GM23338 (cell line): ENCODE results near the gene PCSK7. TPM values are rescaled to one million over a fixed set of nuclear protein-coding genes. Genes with fewer than 3 reads are reported as not detected.

ENCODE experiments used
- ATAC-seq: fragments of 200-7000 bp; cut with Tn5 transposase; 3 replicates; pipeline ENCODE4 v1.9.1; 2020
- DNase-seq: peaks from one replicate; pipeline ENCODE4 v3.0.0-alpha.2; 2015; ENCODE audit warnings: low spot score
- H2AFZ ChIP-seq: fragments of 200-600 bp; sonication (generic); 2 replicates; pipeline ENCODE4 v1.8.0; 2016; ENCODE audit warnings: antibody characterized with exemption, mild to moderate bottlenecking, moderate library complexity
- H3F3A ChIP-seq: fragments of 200-600 bp; sonication (generic); replicated peaks from 2 replicates; pipeline ENCODE4 v1.8.0; 2017; ENCODE audit warnings: antibody characterized with exemption, mixed run types, low read depth
- H3K27ac ChIP-seq: fragments of 200-600 bp; sonication (generic); 2 replicates; pipeline ENCODE4 v1.6.1; 2016; ENCODE audit warnings: low read depth
- H3K27me3 ChIP-seq: fragments of 200-600 bp; sonication (generic); 2 replicates; pipeline ENCODE4 v1.8.0; 2016; ENCODE audit warnings: mild to moderate bottlenecking, mixed run types, moderate library complexity; ENCODE audit not compliant: insufficient read depth
- H3K36me3 ChIP-seq: fragments of 200-600 bp; sonication (generic); 2 replicates; pipeline ENCODE4 v1.8.0; 2016; ENCODE audit warnings: mild to moderate bottlenecking; ENCODE audit not compliant: insufficient read depth
- H3K4me1 ChIP-seq: fragments of 200-600 bp; sonication (generic); 2 replicates; pipeline ENCODE4 v1.8.0; 2016; ENCODE audit warnings: mild to moderate bottlenecking, moderate library complexity; ENCODE audit not compliant: insufficient read depth
- H3K4me2 ChIP-seq: fragments of 200-600 bp; sonication (generic); 2 replicates; pipeline ENCODE4 v1.7.1; 2017; ENCODE audit warnings: mixed run types
- H3K4me3 ChIP-seq: fragments of 200-600 bp; sonication (generic); 2 replicates; pipeline ENCODE4 v1.6.1; 2016; ENCODE audit warnings: mixed run types
- H3K79me2 ChIP-seq: fragments of 200-600 bp; sonication (generic); replicated peaks from 2 replicates; pipeline ENCODE4 v1.8.0; 2017; ENCODE audit warnings: mild to moderate bottlenecking; ENCODE audit not compliant: insufficient read depth
- H3K9me2 ChIP-seq: fragments of 200-600 bp; sonication (generic); 2 replicates; pipeline ENCODE4 v1.8.0; 2017; ENCODE audit not compliant: insufficient read depth
- H4K20me1 ChIP-seq: fragments of 200-600 bp; sonication (generic); replicated peaks from 2 replicates; pipeline ENCODE4 v1.8.0; 2017; ENCODE audit warnings: mild to moderate bottlenecking; ENCODE audit not compliant: insufficient read depth
- H3K27ac Mint-ChIP-seq: 2 replicates; pipeline ENCODE4 v1.8.0; 2020; ENCODE audit warnings: inconsistent platforms, mild to moderate bottlenecking, moderate library complexity, mixed read lengths
- H3K27me3 Mint-ChIP-seq: 3 replicates; pipeline ENCODE4 v1.8.0; 2022; ENCODE audit warnings: low read depth, mild to moderate bottlenecking, moderate library complexity, mixed read lengths, inconsistent platforms; ENCODE audit not compliant: insufficient read depth, poor library complexity
- H3K36me3 Mint-ChIP-seq: 3 replicates; pipeline ENCODE4 v1.8.0; 2021; ENCODE audit warnings: low read depth, mild to moderate bottlenecking, inconsistent platforms, moderate library complexity, mixed read lengths
- H3K4me1 Mint-ChIP-seq: 3 replicates; pipeline ENCODE4 v1.8.0; 2020; ENCODE audit warnings: mild to moderate bottlenecking, inconsistent platforms, mixed read lengths
- H3K4me3 Mint-ChIP-seq: 3 replicates; pipeline ENCODE4 v1.8.0; 2021; ENCODE audit warnings: moderate library complexity, mild to moderate bottlenecking, inconsistent platforms, mixed read lengths
- H3K9me3 Mint-ChIP-seq: 3 replicates; pipeline ENCODE4 v1.8.0; 2020; ENCODE audit warnings: moderate library complexity, mild to moderate bottlenecking, inconsistent platforms, mixed read lengths
- CREB1 ChIP-seq: fragments of 250-450 bp; sonication (Bioruptor Pico); IDR thresholded peaks from 2 replicates; pipeline ENCODE4 v1.5.0; 2020; ENCODE audit warnings: low read depth, mild to moderate bottlenecking, moderate library complexity
- EZH2 ChIP-seq: fragments of 200-600 bp; sonication (generic); IDR thresholded peaks from one replicate; pipeline ENCODE4 v1.8.0; 2017; ENCODE audit warnings: antibody characterized with exemption, mild to moderate bottlenecking, low read depth; ENCODE audit not compliant: unreplicated experiment
- REST ChIP-seq: IDR thresholded peaks from one replicate; pipeline ENCODE4 v1.6.1; 2018; ENCODE audit warnings: antibody characterized with exemption; ENCODE audit not compliant: unreplicated experiment
- ZNF462 ChIP-seq: fragments of 250-450 bp; sonication (Bioruptor Pico); IDR thresholded peaks from 2 replicates; pipeline ENCODE4 v1.5.0; 2020; ENCODE audit warnings: mild to moderate bottlenecking, moderate library complexity
- polyA plus RNA-seq: library from polyadenylated mRNA; unstranded; fragments of >200 nt; fragmentation: Nextera tagmentation; extraction: Ambion mirVana; gene quantifications from 2 replicates; pipeline ENCODE4 v1.2.1, GENCODE V29; 2016
- total RNA-seq: library from RNA; depleted of rRNA; stranded (reverse); fragments of >200 nt; shearing (Covaris generic); gene quantifications from 2 replicates; pipeline ENCODE4 v1.2.3, GENCODE V29; 2014
- TF ChIP-seq, protein P1 (sequence below), 2 experiments: fragments of 200-600 bp in 1 of 2; sonication (generic) in 1 of 2; conservative IDR thresholded peaks; 2 replicates each; pipeline versions ENCODE4 v1.5.1 to v1.6.1; 2016 to 2017; ENCODE audit warnings: antibody characterized with exemption in 2 of 2, low read depth in 2 of 2, mild to moderate bottlenecking in 2 of 2, moderate library complexity in 1 of 2

Gene PCSK7
- total and polyA plus RNA-seq, 2 experiments from 2014 or later, result 12.4 to 46.4 TPM

GRCh38 chr11:117229411-117229810 lies 2.5 kb downstream of the PCSK7 start:
- Histone ChIP-seq H3K4me2 (no peak overlapping the region), H3K36me3 (no peaks in the 10 kb centered on the region), H2AFZ (no peak overlapping the region), H3K27me3 (no peaks in the 10 kb centered on the region), H3F3A (peaks cover 7% of the 10 kb centered on the region; the same call in 1 of the 2 replicates), H3K27ac (no peak overlapping the region), H3K4me1 (peaks cover 7% of the 10 kb centered on the region), H4K20me1 (peaks cover 7% of the 10 kb centered on the region; the same call in 1 of the 2 replicates), H3K9me2 (no peaks in the 10 kb centered on the region), H3K4me3 (no peak overlapping the region), H3K79me2 (peaks cover 34% of the 10 kb centered on the region)
- Mint-ChIP-seq H3K36me3 (peaks cover 16% of the 10 kb centered on the region), H3K9me3 (no peaks in the 10 kb centered on the region), H3K27ac (no peak overlapping the region), H3K27me3 (peaks cover 17% of the 10 kb centered on the region), H3K4me1 (peaks cover 25% of the 10 kb centered on the region), H3K4me3 (no peak overlapping the region)
- TF ChIP-seq REST (no peak), ZNF462 (CRISPR knock-in tag) (no peak), EZH2 (no peak), CREB1 (CRISPR knock-in tag) (no peak)
- TF ChIP-seq, protein P1, sequence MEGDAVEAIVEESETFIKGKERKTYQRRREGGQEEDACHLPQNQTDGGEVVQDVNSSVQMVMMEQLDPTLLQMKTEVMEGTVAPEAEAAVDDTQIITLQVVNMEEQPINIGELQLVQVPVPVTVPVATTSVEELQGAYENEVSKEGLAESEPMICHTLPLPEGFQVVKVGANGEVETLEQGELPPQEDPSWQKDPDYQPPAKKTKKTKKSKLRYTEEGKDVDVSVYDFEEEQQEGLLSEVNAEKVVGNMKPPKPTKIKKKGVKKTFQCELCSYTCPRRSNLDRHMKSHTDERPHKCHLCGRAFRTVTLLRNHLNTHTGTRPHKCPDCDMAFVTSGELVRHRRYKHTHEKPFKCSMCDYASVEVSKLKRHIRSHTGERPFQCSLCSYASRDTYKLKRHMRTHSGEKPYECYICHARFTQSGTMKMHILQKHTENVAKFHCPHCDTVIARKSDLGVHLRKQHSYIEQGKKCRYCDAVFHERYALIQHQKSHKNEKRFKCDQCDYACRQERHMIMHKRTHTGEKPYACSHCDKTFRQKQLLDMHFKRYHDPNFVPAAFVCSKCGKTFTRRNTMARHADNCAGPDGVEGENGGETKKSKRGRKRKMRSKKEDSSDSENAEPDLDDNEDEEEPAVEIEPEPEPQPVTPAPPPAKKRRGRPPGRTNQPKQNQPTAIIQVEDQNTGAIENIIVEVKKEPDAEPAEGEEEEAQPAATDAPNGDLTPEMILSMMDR (conservative IDR thresholded peaks at IDR 0.05; ENCODE audit: low read depth in 2 of 2), result no peak
- no peak for ATAC-seq
- DNase-seq, result no peak
